Endothelial cell of umbilical vein (primary cell): ENCODE results near the gene EPHX1. TPM values are rescaled to one million over a fixed set of nuclear protein-coding genes. Genes with fewer than 3 reads are reported as not detected.

Source experiments
- BruUV-seq: library from RNA; stranded (reverse); fragments of 400-500 nt; replicated peaks from 2 replicates; lab custom pipeline; 2021; lab: Mats Ljungman, UMichigan
- CTCF ChIA-PET: fragments of 300-600, 350-600 bp; sonication (Branson Sonifier 250); formaldehyde crosslinking; loops from one replicate; lab custom pipeline; 2021; ENCODE audit warnings: antibody characterized with exemption, inconsistent platforms; lab: Charles Lee
- POLR2A ChIA-PET: fragments of 300-600, 350-600 bp; sonication (Branson Sonifier 250); formaldehyde crosslinking; loops from one replicate; lab custom pipeline; 2021; ENCODE audit warnings: antibody characterized with exemption, inconsistent platforms; lab: Charles Lee
- DNase-seq: peaks from one replicate; pipeline ENCODE4 v3.0.0-alpha.2; 2011; ENCODE audit warnings: low read depth, low spot score
- FAIRE-seq: peaks from 2 replicates; lab custom pipeline; 2011; peaks lifted over from hg19 to GRCh38; lab: Jason Lieb, UNC
- H2AFZ ChIP-seq: 2 replicates; pipeline ENCODE4 v1.6.0; 2012; ENCODE audit warnings: low read depth, low read length, control low read depth, inconsistent platforms
- H3K27ac ChIP-seq: 2 replicates; pipeline ENCODE4 v1.5.1; 2011; ENCODE audit warnings: low read depth, mild to moderate bottlenecking, control low read depth, low read length, moderate library complexity; ENCODE audit not compliant: insufficient read depth
- H3K27me3 ChIP-seq, 2 experiments: 2 replicates each; pipeline versions ENCODE4 v1.6.0 to v1.6.1; 2011; ENCODE audit warnings: low read length in 2 of 2, mixed read lengths in 1 of 2; ENCODE audit not compliant: control insufficient read depth in 2 of 2, insufficient read depth in 2 of 2
- H3K36me3 ChIP-seq, 2 experiments: 2 replicates in 1 of 2; 3 replicates in 1 of 2; pipeline ENCODE4 v1.5.1; 2011; ENCODE audit warnings: low read length in 2 of 2, mild to moderate bottlenecking in 1 of 2, moderate library complexity in 1 of 2; ENCODE audit not compliant: control insufficient read depth in 2 of 2, insufficient read depth in 2 of 2; ENCODE audit errors: extremely low read depth in 1 of 2
- H3K4me1 ChIP-seq: 3 replicates; pipeline ENCODE4 v1.5.1; 2011; ENCODE audit warnings: mild to moderate bottlenecking, low read length; ENCODE audit not compliant: control insufficient read depth, insufficient read depth; ENCODE audit errors: extremely low read depth
- H3K4me2 ChIP-seq: 2 replicates; pipeline ENCODE4 v1.6.1; 2011; ENCODE audit warnings: low read length, control low read depth, mixed read lengths; ENCODE audit not compliant: insufficient read depth
- H3K4me3 ChIP-seq, 3 experiments: fragments of 200-600 bp in 1 of 3; sonication (generic), shearing (Covaris generic) in 1 of 3; replicated peaks in 1 of 3; 2 replicates each; pipeline ENCODE4 v1.5.1; 2011 to 2016; ENCODE audit warnings: control low read depth in 3 of 3, low read length in 3 of 3, mild to moderate bottlenecking in 2 of 3, inconsistent platforms in 1 of 3, low read depth in 1 of 3, moderate library complexity in 1 of 3; ENCODE audit not compliant: insufficient read depth in 1 of 3
- H3K79me2 ChIP-seq: 2 replicates; pipeline ENCODE4 v1.6.0; 2012; ENCODE audit warnings: low read length, inconsistent platforms; ENCODE audit not compliant: control insufficient read depth, insufficient read depth
- H3K9ac ChIP-seq: replicated peaks from 2 replicates; pipeline ENCODE3; 2011; ENCODE audit warnings: low read length, control low read depth; ENCODE audit not compliant: insufficient read depth; ENCODE audit errors: extremely low read depth
- H3K9me1 ChIP-seq: replicated peaks from 3 replicates; pipeline ENCODE4 v1.6.0; 2011; ENCODE audit warnings: mild to moderate bottlenecking, low read length; ENCODE audit not compliant: control insufficient read depth, insufficient read depth; ENCODE audit errors: extremely low read depth
- H3K9me3 ChIP-seq: replicated peaks from 2 replicates; pipeline ENCODE4 v1.5.1; 2012; ENCODE audit warnings: low read length, inconsistent platforms; ENCODE audit not compliant: control insufficient read depth, insufficient read depth
- H4K20me1 ChIP-seq: replicated peaks from 2 replicates; pipeline ENCODE3; 2011; ENCODE audit warnings: mild to moderate bottlenecking, low read length; ENCODE audit not compliant: control insufficient read depth, insufficient read depth; ENCODE audit errors: extremely low read depth
- CTCF ChIP-seq, 2 donors: IDR thresholded peaks; 1 replicate in 1 of 2; 2 replicates in 1 of 2; pipeline ENCODE4 v1.5.1; 2011; ENCODE audit warnings: low read length in 2 of 2, mild to moderate bottlenecking in 2 of 2, moderate library complexity in 2 of 2, control low read depth in 1 of 2, inconsistent platforms in 1 of 2, low read depth in 1 of 2; ENCODE audit not compliant: insufficient read depth in 1 of 2; ENCODE audit errors: extremely low read depth in 1 of 2
- EZH2 ChIP-seq: IDR thresholded peaks from 2 replicates; pipeline ENCODE4 v1.6.1; 2012; ENCODE audit warnings: borderline replicate concordance, low read depth, mild to moderate bottlenecking, moderate library complexity, low read length, inconsistent platforms; ENCODE audit not compliant: severe bottlenecking
- FOS ChIP-seq: IDR thresholded peaks from 2 replicates; pipeline ENCODE4 v1.6.1; 2011; ENCODE audit warnings: mild to moderate bottlenecking, low read length, moderate library complexity, borderline replicate concordance; ENCODE audit not compliant: insufficient read depth
- GATA2 ChIP-seq: IDR thresholded peaks from 2 replicates; pipeline ENCODE4 v1.7.0; 2011; ENCODE audit warnings: low read depth, mild to moderate bottlenecking, moderate library complexity, mixed read lengths, low read length; ENCODE audit not compliant: insufficient read length, insufficient read depth
- JUN ChIP-seq: IDR thresholded peaks from 2 replicates; pipeline ENCODE4 v1.6.1; 2011; ENCODE audit warnings: borderline replicate concordance, low read depth; ENCODE audit not compliant: insufficient read length, insufficient read depth
- MAX ChIP-seq: IDR thresholded peaks from 2 replicates; pipeline ENCODE4 v1.6.1; 2011; ENCODE audit not compliant: insufficient read depth, insufficient read length
- MYC ChIP-seq: IDR thresholded peaks from one replicate; pipeline ENCODE4 v1.6.1; 2011; ENCODE audit warnings: mild to moderate bottlenecking, low read depth, low read length
- POLR2A ChIP-seq: IDR thresholded peaks from 2 replicates; pipeline ENCODE4 v1.6.1; 2012; ENCODE audit warnings: low read depth, mild to moderate bottlenecking, control low read depth, low read length
- POLR2AphosphoS5 ChIP-seq: IDR thresholded peaks from 2 replicates; pipeline ENCODE4 v1.6.1; 2012; ENCODE audit warnings: low read depth, mild to moderate bottlenecking, control low read depth, low read length, moderate library complexity; ENCODE audit not compliant: insufficient read depth
- dilution Hi-C: fragments of 300-500 bp; cut with MboI; formaldehyde crosslinking; loops from one replicate; pipeline ENCODE4 v1.15.0; 2019; ENCODE audit warnings: low sequenced_read_pairs; ENCODE audit not compliant: extremely low pct_ligation_motif_present
- intact Hi-C: fragments of 100-400 bp; cut with micrococcal nuclease; formaldehyde crosslinking; loops from one replicate; pipeline ENCODE4 v1.10.0; 2022
- polyA plus RNA-seq, 4 experiments: library from polyadenylated mRNA; depleted of rRNA in 3 of 4; stranded (reverse) in 3 of 4; unstranded in 1 of 4; fragments of >200 nt; gene quantifications; 2 replicates each; pipeline versions ENCODE4 v1.2.1 to v1.2.3, GENCODE V29; 2011 to 2012; ENCODE audit warnings: missing spikeins in 1 of 4
- total RNA-seq: library from RNA; stranded (reverse); gene quantifications from 2 replicates; pipeline ENCODE4 v1.2.3, GENCODE V29; 2021

EPHX1 gene
- total and polyA plus RNA-seq, 2 donors (not counting 3 experiments of a cell fraction or from before 2014, with no cell fraction given), result 23.7 to 25.2 TPM

- H3K9me3 ChIP-seq, result no peaks in the 10 kb centered on the region
- H3K9me1 ChIP-seq, result no peaks in the 10 kb centered on the region
- CTCF ChIA-PET, result interaction anchor here (0.8 to 2.2 kb wide), 5 partner anchors 8 to 23 kb away, joined by 3 to 7 read pairs (median 4); no protein-coding TSS in a partner anchor
- no peaks in the 10 kb centered on the region for H3K27me3 ChIP-seq
- H3K79me2 ChIP-seq, result no peaks in the 10 kb centered on the region
- no TSS peak for BruUV-seq
- no peaks in the 10 kb centered on the region for H3K36me3 ChIP-seq
- intact Hi-C loops, result no loop called here
- no peak within 1 kb of the TSS for H3K4me2 ChIP-seq
- DNase-seq (no peak), FAIRE-seq (no peak)
- no peaks in the 10 kb centered on the region for H4K20me1 ChIP-seq
- dilution Hi-C loops, result no loop called here
- H3K27ac ChIP-seq, result no peak within 1 kb of the TSS
- H2AFZ ChIP-seq, result no peak within 1 kb of the TSS
- H3K4me3 ChIP-seq, result no peak within 1 kb of the TSS
- POLR2A ChIA-PET, result no interaction called here
- no peak for TF ChIP-seq JUN
- no peak for TF ChIP-seq MAX
- no peak for TF ChIP-seq POLR2AphosphoS5
- TF ChIP-seq MYC, result no peak
- no peak for TF ChIP-seq EZH2
- no peak for TF ChIP-seq CTCF (IDR thresholded peaks at IDR 0.05; ENCODE audit: extremely low read depth in 1 of 2, insufficient read depth in 1 of 2, low read depth in 1 of 2, low read length in 2 of 2)
- no peak for TF ChIP-seq POLR2A
- no peak for TF ChIP-seq FOS
- no peak for TF ChIP-seq GATA2
- H3K9ac ChIP-seq, result no peak within 1 kb of the TSS
- no peaks in the 10 kb centered on the region for H3K4me1 ChIP-seq
Observed at GRCh38 chr1:225888898-225889601, 79.1 kb downstream of the EPHX1 start, which contains the start of gene LEFTY1. TSS of gene LEFTY1 (minus strand) at chr1:225889146. CDS start at chr1:225889066, 80 bp downstream.
